GM10248 (cell line): ENCODE measurements around the gene BAHD1.

Source experiments
- CTCF ChIA-PET: fragments of 300-600 bp; sonication (Branson Sonifier 250); formaldehyde crosslinking; extraction: SDS; loops from one replicate; lab custom pipeline; 2021; ENCODE audit warnings: antibody characterized with exemption; lab: Yijun Ruan, JAX
- POLR2A ChIA-PET: fragments of 350-650 bp; sonication (Branson Sonifier 250); formaldehyde crosslinking; extraction: SDS; loops from one replicate; lab custom pipeline; 2020; ENCODE audit warnings: antibody characterized with exemption; lab: Yijun Ruan, JAX
- DNase-seq: peaks from one replicate; pipeline ENCODE4 v3.0.0; 2012; ENCODE audit errors: extremely low spot score
- TF ChIP-seq, protein P1 (sequence below): IDR thresholded peaks from 2 replicates; pipeline ENCODE4 v1.5.1; 2012; ENCODE audit warnings: mild to moderate bottlenecking, low read depth; ENCODE audit errors: extremely low read depth, missing control alignments, control extremely low read depth

BAHD1 gene

GRCh38 chr15:40414816-40415215 is 25.9 kb upstream of the BAHD1 start:
- ChIA-PET POLR2A (no interaction called here), CTCF (interaction anchor here (1.1 to 13.9 kb wide), 7 partner anchors 9 to 444 kb away, joined by 3 to 179 read pairs (median 5); partner anchors contain the start of gene IVD)
- no peak for DNase-seq

DNA sequence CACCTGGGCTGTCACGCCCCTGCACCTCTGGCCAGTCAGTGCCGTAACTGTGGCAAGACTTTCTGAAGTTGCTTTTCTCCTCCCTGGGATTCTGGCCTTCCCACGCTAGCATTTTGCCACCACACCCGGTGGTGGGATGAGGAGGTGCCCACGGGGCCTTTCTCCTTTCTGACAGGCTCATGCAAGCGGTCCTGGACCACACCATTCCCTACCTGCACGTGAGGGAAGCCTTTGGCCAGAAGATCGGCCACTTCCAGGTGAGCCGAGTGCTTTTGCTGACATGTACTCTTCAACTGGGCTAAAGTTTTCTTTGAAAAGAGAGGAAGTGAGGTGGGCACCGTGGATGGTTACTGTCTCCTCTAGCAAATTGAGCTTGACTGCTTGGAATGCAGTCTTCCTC is 25.5 kb upstream of the BAHD1 start:
- TF ChIP-seq, protein P1, sequence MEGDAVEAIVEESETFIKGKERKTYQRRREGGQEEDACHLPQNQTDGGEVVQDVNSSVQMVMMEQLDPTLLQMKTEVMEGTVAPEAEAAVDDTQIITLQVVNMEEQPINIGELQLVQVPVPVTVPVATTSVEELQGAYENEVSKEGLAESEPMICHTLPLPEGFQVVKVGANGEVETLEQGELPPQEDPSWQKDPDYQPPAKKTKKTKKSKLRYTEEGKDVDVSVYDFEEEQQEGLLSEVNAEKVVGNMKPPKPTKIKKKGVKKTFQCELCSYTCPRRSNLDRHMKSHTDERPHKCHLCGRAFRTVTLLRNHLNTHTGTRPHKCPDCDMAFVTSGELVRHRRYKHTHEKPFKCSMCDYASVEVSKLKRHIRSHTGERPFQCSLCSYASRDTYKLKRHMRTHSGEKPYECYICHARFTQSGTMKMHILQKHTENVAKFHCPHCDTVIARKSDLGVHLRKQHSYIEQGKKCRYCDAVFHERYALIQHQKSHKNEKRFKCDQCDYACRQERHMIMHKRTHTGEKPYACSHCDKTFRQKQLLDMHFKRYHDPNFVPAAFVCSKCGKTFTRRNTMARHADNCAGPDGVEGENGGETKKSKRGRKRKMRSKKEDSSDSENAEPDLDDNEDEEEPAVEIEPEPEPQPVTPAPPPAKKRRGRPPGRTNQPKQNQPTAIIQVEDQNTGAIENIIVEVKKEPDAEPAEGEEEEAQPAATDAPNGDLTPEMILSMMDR = no peak
- ChIA-PET CTCF (interaction anchor here (1.3 to 13.9 kb wide), 4 partner anchors 47 to 136 kb away, joined by 3 to 179 read pairs (median 10); no protein-coding TSS in a partner anchor), POLR2A (no interaction called here)
- no peak for DNase-seq

More at GRCh38 chr15:40414816-40415215, 25.9 kb upstream of the BAHD1 start:
- TF ChIP-seq, protein P1 = no peak

DNA sequence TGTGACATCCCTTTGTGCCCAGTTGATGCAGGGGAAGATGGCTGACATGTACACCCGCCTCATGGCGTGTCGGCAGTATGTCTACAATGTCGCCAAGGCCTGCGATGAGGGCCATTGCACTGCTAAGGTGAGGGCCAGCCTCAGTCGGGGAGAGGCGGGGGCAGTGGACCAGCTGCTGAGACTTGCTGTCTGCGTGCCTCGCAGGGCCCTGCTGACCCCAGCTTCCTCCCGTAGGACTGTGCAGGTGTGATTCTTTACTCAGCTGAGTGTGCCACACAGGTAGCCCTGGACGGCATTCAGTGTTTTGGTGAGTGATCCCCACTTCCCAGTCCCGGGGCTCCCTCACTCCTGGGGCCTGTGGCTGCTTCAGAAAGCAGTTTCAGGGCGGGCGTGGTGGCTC is 24.7 kb upstream of the BAHD1 start:
- DNase-seq = no peak
- TF ChIP-seq, protein P1 = no peak
- CTCF ChIA-PET = interaction anchor here (2.5 to 13.9 kb wide), 3 partner anchors 10 to 78 kb away, joined by 9 to 179 read pairs (median 15); partner anchors contain the start of gene IVD
- POLR2A ChIA-PET = no interaction called here

- TF ChIP-seq, protein P1 = no peak
- CTCF ChIA-PET = interaction anchor here (1.0 to 13.9 kb wide), 8 partner anchors 13 to 139 kb away, joined by 3 to 179 read pairs (median 8); partner anchors contain the start of gene IVD
- no peak for DNase-seq
- POLR2A ChIA-PET = no interaction called here
Observed at GRCh38 chr15:40418126-40418525, 22.6 kb upstream of the BAHD1 start.

DNA sequence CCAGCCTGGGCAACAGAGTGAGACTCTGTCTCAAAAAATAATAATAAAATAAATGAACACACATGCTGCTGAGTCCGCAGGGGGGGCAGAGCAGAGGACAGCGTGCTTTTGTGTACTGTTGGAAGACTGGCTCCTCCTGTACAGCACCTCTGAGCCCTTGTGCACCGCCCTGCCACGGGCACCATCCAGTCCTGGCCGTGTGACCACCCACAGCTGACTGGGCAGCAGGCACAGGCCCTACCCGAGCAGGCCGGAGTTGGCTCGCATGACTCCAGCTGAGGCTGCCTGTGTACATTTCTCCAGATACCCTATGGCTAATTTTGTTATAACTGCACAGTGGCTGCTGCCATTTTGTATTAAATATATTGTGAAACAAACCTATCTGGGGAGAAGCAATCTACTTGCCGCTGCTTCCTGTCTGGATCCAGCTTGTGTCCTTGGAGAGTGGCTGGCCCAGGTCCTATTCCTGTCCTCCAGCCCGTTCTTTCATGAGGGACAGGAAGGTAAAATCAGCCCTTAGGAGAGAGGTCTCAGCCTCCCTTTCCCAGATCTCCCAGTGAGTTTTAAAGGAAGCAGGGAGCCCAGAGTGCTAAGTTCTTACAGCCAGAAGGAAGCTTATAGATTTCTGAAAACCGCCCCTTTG is 20.6 kb upstream of the BAHD1 start:
- ChIA-PET POLR2A (no interaction called here), CTCF (interaction anchor here (0.8 to 13.9 kb wide), 11 partner anchors 11 to 203 kb away, joined by 3 to 179 read pairs (median 8); partner anchors contain the start of genes CCDC9B and IVD)
- TF ChIP-seq, protein P1 = no peak
- no peak for DNase-seq

DNA sequence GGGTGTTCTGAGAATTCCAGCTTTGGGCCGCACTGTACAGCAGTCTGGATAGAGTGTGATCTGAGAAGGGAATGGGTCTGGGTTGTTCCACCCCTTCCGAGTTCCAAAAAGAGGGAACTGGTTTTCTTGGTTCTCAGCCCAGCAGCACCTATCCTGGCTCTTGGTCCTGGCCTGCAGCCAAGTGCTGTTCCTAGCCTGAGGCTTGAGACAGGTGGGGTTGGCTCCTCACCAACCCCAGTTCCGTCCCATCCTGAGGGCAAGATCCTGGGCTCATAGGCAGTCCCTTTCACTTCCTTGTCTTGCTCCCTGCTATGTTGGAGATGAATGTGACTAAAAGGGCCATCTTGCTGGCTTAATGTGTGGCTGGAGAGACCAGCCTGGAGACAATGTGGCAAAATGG is 20.0 kb upstream of the BAHD1 start:
- no peak for DNase-seq
- POLR2A ChIA-PET = no interaction called here
- CTCF ChIA-PET = interaction anchor here (0.8 to 13.9 kb wide), 17 partner anchors 10 to 203 kb away, joined by 3 to 179 read pairs (median 7); partner anchors contain the start of genes CCDC9B and IVD
- TF ChIP-seq, protein P1 = no peak
